GM21723 (cell line): ENCODE results near the gene GRB10.
"Not testable (repeated sequence)": the region's sequence is repeated elsewhere in the genome, so short reads cannot be mapped to it uniquely, and the experiment has no call there.

Experiments used
- ATAC-seq: cut with Tn5 transposase; IDR thresholded peaks from one replicate; pipeline ENCODE4 v1.9.1; 2021; ENCODE audit warnings: mild to moderate bottlenecking, moderate library complexity; ENCODE audit not compliant: unreplicated experiment

Gene GRB10

GRCh38 chr7:50779427-50779826, 3.3 kb downstream of the GRB10 start:
- no peak for ATAC-seq

GRCh38 chr7:50778189-50778588, 4.5 kb downstream of the GRB10 start:
- ATAC-seq = no peak

DNA sequence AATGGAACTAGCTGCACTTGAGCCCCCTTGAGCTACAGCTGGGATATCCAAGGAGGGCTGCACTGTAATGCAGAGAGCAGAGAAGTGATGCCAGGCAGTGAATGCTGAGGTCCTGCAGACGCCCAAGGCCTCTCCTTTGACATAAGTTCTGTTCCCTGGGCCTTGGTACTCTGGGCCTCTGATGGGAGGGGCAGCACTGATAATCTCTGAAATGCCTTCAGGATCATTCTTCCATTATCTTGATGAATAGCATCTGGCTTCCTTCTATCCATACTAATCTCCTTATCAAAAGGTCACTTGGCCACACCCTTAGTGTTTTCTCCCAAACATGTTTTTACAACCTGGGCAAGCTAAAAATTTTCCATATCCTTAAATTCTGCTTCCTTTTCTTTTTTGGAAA, 6.9 kb downstream of the GRB10 start:
- no peak for ATAC-seq

DNA sequence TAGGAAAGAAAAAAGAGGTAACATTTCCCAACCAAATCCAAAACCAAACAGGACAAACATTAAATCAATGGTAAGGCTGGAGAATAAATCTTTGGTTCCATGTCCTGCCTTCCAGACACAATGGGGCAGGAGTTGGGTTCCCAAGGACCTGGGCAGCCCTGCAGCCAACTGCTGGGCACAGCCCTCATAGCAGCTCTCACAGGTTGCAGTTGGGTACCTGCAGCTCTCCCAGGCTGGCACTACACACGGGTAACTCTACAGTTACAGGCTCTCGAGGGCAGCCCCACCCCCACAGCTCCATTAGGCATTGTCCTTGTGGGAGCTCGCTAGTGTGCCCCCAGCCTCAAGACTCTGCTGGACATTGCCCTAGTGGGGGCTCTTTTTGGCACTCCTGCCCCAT, 7.5 kb downstream of the GRB10 start:
- ATAC-seq = no peak

DNA sequence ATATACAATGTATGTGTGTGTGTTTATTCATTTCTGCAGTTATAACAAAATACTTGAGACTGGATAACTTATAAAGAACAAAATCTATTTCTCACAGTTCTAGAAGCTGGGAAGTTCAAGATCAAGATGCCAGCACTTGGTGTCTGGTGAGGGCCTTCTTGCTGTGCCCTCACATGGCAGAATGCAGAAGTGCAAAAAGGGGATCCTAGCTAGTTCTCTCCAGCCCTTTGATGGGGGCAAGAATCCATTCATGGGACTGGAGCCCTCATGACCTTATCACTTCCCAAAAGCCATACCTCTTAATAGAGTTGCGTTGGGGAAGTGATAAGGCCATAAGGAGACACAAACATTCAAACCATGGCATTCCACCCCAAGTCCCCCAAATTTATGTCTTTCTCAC, 8.4 kb downstream of the GRB10 start:
- ATAC-seq = no peak

DNA sequence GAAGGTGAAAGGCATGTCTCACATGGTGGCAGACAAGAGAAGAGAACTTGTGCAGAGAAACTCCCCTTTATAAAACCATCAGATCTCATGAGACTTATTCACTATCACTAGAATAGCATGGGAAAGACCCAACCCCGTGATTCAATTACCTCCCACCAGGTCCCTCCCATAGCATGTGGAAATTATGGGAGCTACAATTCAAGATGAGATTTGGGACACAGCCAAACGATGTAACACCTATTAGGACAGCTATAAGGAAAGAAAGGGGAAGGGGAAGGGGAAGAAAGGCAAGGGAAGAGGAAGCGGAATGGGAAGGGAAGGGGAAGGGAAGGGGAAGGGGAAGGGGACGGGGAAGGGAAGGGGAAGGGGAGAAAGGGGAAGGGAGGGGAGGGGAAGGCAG, 9.6 kb downstream of the GRB10 start:
- not testable (repeated sequence) for ATAC-seq

DNA sequence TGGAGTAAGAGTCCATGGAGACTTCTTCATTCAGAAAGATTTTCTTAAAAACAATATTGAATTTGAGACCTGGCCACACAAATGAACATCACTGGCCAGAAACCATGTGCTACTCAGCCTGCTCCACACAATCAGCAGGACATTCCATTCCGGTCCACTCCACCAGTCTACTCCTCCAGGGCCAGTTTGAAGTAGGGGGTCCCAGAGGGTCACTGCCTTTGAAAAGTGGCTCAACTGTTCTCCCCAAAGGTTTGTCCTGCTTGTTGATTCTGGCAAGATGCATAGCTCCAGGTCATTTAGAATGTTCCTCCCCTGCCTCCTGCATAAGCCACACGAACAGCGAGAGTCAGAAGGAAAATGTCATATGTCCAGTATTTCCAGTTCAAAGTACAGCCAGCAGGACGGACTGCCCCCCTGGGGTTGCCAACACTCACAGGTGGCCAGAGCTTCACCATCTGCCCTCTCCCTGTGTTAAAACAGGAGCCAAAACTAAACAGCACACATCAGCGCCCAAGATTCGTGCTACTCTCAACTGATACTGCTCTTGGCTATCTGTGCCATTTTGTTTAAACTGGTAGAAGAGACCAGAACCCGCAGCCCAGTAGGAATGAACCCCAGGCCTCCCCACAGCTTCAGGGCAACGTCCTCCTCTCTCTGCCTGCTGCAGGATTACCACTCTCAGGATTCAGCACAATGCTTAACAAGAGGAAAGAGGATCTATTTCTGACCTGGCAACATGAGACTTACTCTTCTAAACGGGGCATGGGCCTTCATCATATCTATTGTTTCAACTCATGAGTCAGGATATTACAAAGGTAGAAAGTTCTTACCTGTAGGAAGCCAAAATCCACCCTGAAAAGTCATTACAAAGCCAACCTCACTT, 11.3 kb downstream of the GRB10 start:
- ATAC-seq = no peak

- no peak for ATAC-seq
These were observed 13.9 kb downstream of the GRB10 start for GRCh38 chr7:50768485-50769474.

- no peak for ATAC-seq
These were observed 15.9 kb downstream of the GRB10 start for GRCh38 chr7:50766849-50767207.

DNA sequence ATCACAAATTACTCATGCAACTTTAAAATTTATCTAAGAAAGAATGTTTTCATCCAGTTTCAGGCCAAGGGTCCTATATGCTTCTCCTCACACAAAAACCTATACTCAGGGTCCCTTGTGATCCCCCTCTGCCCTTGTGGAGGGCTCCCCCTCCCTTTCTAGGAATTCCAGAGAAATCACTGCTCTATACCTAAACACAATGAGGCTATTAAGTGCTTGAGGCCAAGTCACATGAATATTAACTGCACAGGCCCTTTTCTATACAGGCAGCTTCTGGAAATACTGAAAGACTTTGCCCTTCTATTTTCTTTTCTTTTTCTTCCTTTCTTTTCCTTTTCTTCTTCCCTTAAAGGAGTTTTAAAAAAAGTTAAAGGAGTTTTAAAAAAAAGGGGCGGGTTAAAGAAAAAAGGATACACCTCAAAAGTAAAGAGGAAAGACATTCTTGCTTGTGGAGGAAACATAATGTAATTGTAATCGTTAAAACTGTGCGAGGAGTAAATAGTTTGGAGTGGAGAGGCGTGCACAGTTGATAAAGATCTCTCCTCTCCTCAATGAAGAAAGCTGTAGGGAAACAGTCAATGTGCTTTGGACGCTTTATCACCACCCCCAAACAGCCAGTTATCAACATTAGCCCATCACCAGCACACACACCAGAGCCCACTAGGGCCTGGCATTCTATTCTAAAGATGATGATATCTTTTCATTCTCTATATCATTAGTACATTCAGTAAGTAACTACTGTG, 16.4 kb downstream of the GRB10 start:
- ATAC-seq = no peak

GRCh38 chr7:50762337-50762736, 20.4 kb downstream of the GRB10 start:
- ATAC-seq = no peak

GRCh38 chr7:50761713-50762112, 21.0 kb downstream of the GRB10 start:
- ATAC-seq = no peak

DNA sequence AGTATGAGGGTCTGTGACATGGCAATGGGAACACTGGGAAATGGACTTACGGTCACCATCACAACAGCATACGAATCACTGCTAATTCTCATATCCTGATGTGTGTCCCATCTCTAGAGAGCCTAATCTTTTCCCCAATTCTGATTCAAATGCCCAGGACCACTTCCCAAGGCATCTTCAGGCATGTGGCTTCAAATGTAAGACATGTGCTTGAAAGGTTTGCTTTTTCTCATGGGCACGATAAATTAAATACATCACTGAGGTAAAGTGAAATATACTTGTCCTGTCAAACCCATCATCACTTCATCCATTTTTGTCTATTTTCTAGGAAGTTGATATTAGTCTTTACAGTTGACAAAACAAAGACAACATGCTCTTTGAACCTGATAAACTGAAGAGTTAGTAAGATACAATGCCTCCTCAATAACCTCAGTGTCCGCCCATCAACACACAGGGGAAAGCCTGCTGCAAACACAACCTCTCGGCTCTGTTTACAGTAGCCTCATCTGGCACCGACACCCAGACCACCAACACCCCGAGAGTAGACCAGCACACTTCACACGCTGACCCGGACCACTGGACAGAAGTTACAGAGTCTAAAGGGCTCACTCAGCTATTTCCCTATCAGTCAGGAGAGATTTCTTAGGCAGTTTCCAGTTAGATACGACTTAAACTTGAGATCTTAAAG, 24.8 kb downstream of the GRB10 start:
- ATAC-seq = no peak

DNA sequence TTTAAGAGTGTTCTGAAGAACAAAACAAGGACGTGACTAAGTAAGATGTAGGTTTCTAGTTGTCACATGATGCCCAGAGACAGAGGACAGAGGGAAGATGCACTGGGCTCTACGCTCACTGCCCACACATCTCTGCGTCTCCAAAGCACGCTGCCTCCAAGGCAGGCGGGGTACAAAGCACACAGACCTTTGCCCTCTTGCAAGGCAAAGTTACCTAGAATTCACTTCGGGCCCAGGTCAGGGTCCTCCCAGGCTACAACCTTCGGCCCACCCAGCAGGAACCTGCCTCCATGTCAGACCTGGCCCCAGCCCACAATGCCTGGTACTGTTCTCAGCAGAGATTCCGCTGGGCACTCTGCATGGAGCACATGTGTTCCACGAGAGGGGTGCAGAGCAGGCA, 26.5 kb downstream of the GRB10 start:
- ATAC-seq = no peak

DNA sequence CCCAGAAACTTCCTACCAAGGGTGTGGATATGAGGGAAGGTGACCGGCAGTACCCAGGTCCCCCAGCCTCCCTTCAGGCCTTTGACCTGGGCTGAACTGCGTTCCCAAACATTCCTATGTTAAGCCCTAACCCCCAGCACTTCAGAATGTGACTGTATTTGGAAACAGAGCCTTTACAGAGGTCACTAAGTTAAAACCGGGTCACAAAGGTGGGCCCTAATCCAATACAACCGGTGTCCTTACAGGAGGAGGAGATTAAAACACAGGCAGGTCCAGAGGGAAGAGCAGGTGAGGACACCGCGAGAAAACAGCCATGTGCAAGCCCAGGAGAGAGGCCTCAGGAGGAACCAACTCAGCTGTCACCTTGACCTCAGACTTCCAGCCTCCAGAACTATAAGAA, 28.0 kb downstream of the GRB10 start:
- ATAC-seq = no peak

DNA sequence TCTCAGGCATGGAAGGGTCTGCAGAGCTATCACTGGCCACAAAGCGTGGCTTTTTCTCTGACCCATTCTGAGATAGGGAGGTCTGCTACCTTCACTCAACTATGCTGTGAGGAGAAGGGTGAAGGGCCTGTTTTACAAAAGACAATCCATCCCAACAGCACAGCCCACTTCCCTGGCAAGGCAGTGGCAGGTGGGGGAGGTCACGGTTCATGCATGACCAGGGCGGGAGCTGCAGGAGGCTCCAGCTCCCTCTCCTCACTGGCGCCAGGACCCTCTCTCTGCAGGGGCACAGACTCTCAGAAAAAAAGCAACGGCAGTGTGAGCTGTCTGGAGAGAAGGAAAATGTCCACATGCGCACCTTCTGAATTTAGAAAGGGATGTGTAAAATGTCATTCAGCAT, 28.5 kb downstream of the GRB10 start:
- no peak for ATAC-seq

- no peak for ATAC-seq
These were observed 30.3 kb downstream of the GRB10 start for GRCh38 chr7:50752422-50752821.

- no peak for ATAC-seq
These were observed 31.6 kb downstream of the GRB10 start for GRCh38 chr7:50751146-50751545.

DNA sequence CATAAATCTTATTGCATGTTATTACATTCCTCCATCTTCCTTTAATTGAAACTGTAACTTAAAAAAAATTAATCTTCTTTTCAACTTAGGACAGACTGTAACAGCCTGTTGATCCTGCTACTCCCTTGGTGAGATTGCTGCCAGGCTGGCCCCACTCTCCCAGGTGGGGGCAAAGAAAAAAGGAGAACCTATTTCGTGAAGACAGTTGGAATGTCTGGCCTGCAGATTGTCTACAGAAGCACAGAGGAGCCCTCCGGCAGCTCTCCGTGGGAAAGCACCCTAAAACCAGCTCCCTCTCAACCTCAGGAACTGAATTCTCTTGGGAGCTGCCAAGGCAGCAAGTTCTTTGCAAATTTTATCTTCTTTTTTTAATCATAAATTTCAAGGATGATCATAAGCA, 32.8 kb downstream of the GRB10 start:
- no peak for ATAC-seq

GRCh38 chr7:50748472-50748871, 34.2 kb downstream of the GRB10 start:
- no peak for ATAC-seq

- ATAC-seq = no peak
These were observed 36.9 kb downstream of the GRB10 start for GRCh38 chr7:50745835-50746234.
